22Rv1 (cell line): Measurements from ENCODE around the gene ERI3.

Experiments
- CTCF ChIP-seq: fragments of 450-650 bp; IDR thresholded peaks from 2 replicates; pipeline ENCODE4 v1.5.1; 2017; ENCODE audit warnings: mild to moderate bottlenecking
- ZFX ChIP-seq: fragments of 450-650 bp; IDR thresholded peaks from 2 replicates; pipeline ENCODE4 v1.6.1; 2017; ENCODE audit warnings: antibody characterized with exemption, borderline replicate concordance

GRCh38 chr1:44256762-44257554, 98.1 kb downstream of the ERI3 start:
- TF ChIP-seq CTCF (no peak), ZFX (no peak)
